ELF-1 (cell line): ENCODE results near the gene KIF26B.

Source experiments
- DNase-seq: peaks from one replicate; pipeline ENCODE4 v3.0.0-alpha.2; 2016; ENCODE audit warnings: low read depth, low spot score

KIF26B gene

DNA sequence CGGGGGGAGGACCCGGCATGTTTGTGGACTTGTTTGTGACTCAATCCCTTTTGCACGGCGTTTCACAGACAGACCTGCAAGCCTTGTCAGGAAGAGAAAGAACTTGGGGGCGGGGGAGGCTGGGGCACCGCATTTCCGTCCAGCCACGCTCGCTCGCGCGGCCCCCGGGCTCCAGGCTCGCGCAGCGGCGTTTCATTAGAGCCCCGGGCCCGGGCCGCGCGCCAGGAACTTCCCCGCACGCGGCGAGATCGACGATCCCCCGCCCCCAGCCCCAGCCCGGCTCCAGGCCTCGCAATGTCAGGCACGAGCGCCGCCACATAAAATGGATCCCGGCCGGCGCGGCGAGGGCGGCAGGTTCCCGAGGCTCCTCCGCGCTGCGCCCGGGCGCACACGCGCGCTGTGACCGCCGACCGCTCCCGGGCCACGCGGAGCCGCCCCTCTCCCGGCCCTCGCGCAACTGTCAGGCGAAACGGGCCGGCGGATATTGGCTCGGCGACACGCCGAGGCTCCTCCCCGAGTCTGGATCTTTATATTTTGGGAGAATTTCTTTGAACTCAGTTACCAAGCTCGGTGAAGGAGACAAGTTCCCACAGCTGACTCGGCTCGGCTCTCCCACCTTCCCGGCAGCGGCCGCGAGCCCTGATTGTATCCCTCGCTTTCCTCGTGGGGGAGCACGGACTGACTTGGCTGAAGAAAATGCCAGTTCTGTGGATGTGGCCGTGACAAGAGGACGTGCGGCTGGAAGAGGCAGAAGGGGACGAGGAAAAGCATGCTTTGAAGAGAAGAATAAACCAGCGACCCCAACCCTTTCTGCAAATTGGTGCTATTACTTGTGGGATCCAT, at the start of gene KIF26B:
TSS of gene KIF26B (plus strand) at position 557 of the 843 bp plus-strand sequence. CDS start 440 bp downstream, outside the sequence.
- DNase-seq: peak; percentile 77

DNA sequence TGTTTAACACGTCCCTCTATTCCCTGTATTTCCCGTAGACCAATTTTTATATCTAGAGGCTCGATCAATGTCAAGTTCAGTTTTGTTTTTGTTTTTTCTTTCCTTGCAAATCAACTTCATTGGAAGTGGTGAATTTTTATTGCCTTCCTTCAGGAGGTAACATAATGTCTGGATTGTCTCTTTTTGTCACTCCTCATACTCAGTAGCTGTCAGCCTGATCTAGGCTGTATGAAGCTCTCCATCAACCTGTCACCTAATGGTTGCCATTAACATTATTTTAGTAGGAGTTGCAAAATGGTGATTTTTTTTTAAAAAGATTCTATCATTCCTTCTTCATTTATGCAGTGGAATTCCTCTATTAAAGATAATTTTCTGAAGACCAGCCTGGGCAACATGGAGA, 49.7 kb upstream of the KIF26B start:
- DNase-seq: no peak

DNA sequence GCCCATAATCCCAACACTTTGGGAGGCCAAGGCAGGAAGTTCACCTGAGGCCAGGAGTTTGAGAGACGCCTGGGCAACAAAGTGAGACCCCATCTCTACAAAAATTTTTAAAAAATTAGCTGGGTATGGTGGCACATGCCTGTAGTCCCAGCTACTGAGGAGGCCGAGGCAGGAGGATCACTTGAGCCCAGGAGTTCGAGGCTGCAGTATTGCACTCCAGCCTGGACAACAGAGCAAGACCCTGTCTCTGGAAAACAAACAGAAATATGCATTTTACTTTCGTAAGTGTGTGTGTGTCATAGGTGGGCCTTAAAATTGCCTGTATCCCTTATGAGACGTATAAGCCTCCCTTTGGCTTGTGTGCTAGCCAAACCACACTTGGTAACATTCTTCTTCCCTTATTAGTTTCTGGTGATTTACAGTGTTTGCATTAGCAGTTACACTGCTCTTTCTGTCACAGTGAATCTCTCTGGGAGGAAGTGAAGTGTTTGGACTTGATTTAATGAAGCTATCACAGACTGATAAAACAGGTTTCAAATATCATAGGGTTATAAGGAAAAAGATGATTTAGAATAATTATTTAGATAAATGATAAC, 48.9 kb upstream of the KIF26B start:
- no peak for DNase-seq

DNA sequence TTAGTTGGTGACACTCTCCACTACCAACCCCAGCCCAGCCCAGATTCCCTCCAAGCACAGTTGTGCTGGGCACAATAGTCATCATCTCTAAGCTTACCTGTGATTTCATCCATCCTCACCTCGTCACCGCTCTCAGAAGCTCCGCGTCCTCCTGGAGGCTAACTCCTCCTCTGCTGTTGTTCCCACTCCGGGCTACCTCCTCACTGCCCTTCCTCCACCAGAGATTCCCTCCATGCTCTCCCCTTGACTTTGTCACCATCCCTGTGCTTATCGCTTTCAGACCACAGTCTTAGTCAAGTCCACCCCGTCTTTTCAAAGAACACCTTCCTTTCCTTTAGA, 47.0 kb upstream of the KIF26B start:
- no peak for DNase-seq

DNA sequence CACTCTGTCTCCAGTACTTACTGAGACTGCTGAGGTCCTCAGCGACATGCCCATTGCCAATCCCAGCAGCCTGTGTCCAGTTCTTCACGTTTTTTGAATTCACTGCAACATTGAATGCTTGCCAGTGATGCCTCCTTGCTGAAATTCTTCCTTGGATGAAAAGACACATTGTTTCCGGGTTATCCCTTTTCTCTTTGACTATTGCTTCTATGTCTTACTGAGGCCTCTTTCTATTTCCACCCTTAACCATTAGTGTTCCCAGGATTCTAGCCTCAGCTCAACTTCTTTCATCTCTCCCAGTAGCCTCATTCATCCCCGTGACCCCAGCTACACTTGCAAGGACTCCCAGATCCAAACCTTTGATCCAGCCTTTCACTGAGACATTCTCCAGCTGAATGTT, 46.5 kb upstream of the KIF26B start:
- no peak for DNase-seq

DNA sequence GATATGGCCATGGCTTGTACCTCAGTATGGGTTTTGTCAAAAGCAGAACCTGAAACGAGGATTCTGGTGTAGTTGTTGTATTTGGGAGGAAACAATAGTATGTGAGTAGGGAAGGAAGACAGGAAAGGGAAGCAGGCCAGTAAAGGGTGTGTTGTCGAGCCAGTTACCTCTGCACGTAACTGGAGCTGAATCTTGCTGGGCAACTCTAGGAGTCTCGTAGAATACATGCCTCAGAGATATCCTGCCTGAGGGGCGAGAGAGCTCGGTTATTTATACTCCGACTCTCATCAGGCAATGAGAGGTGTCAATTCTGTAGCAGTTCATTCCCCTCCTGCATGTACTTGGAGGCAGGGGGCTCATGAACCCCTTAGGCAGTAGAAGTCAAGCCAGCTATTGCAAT, 45.9 kb upstream of the KIF26B start:
- peak; percentile 45 for DNase-seq

DNA sequence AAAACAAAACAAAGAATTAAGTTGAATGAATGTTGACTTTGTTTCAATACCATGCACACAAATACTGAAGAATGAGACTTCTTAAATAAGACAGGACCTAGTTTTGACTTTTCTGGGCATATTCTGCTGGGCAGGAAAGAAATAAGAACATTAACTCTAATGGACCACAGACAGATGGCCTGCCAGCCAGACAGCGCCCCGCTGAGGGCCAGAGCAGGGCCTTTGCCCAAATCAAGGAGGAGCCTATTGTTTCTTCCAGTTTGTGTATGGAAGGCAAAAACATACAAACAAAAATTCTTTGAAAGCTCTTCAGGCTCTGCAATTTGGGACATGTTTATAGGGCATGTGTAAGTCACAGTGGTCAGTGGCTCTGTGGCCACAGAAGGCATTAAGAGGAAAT, 44.4 kb upstream of the KIF26B start:
- no peak for DNase-seq

DNA sequence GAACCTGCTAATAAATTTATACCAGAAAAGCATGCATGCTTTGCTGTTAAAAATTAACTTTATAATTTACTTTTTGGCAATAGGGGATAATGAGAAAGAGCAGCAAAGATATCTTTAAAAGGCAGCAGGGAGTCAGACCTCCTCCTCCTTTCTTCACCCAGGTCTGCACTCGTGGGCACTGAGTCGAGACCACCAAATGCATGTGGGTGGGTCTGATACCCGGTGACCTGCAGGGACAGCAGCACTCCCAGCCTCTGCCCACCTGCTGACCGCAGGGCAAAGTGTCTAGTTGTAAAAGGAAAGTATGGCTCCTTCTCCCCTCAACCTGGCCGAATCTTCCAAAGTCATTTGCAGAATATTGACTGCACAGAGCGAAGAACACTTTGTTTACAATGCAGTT, 43.7 kb upstream of the KIF26B start:
- DNase-seq: no peak

DNA sequence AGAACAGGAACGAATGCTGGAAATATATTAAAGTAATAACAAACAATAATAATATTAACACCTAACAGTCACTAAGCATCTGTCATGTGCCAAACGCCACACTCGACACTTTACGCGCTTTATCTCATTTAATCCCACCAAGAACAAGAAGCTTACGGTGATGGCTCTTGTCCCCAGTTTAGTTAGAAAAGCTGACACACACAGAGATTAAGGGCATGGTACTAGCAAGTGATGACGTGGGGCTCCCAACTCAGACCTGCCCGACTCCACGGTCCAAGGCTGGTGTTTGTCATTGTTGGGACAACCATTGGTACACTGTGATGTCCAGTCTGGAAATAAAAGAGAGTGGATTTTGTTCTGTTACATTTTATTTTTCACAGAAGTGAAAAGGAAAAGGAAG, 41.1 kb upstream of the KIF26B start:
- no peak for DNase-seq

DNA sequence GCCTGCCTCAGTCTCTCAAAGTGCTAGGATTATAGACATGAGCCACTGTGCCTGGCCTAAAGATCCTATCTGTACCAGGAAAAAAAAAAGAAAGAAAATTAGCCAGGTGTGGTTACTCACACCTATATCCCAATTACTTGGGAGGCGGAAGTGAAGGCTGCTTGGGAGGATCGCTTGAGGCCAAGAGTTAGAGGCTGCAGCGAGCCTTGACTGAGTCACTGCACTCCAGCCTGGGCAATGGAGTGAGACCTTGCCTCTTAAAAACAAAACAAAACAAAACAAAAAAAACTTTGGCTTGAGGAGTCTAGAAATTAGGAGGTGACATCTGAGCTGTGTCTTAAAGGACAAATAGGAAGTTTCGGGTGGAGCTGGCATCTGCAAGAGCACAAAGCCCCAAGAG, 38.7 kb upstream of the KIF26B start:
- DNase-seq: no peak

DNA sequence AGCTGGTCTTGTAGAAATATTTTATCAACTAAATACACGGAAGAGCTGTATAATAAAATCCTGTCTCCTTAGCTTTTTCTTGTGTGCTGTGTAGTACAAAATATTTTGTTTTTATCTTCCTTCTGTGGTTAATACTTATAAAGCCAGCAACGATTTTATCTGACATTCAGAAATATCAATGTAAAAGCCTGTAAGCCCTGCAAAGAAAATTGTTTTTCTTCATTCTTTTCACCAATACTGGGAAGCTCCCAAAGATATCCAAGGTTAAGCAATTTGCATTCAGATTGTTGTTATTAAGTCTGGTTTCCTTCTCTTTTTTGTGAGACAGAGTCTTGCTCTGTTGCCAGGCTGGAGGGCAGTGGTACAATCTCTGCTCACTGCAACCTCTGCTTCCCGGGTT, 38.0 kb upstream of the KIF26B start:
- DNase-seq: no peak

DNA sequence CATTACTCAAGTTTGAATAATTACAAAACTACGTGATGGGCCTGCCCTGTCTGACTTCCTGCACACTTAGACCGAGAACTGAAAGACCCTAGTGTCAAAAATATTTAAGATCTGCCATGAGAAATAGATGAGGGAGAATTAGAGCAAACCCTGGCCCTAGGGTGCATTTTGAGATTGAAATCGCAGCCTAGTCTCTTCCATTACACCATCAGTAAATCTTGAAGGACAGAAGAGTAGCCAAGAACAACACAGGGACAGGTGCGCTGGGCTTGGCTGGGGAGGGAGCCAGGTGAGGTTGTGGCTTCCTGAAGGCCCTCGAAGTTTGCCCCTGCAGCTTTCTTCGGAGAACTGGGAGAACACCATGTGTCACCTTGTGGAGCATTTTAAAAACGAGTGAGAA, 36.7 kb upstream of the KIF26B start:
- no peak for DNase-seq

DNA sequence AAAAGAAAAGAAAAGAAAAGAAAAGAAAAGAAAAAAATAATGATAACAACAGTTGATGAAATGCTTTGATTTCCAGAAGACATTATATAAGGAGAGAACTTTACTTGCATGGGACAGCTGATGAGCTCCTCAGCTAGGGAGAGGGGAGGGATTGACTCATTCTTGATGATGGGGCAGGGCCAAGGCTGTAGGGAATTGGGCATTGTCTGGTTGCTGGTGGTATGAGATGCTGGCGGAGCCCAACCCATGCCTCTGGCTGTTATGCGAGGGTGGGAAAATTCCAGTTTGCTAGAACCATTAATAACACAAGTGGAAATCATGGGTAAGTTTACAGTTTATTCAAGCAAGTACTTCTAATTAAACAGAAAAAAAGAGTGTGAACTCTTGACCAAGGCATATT, 36.0 kb upstream of the KIF26B start:
- DNase-seq: peak; percentile 20

DNA sequence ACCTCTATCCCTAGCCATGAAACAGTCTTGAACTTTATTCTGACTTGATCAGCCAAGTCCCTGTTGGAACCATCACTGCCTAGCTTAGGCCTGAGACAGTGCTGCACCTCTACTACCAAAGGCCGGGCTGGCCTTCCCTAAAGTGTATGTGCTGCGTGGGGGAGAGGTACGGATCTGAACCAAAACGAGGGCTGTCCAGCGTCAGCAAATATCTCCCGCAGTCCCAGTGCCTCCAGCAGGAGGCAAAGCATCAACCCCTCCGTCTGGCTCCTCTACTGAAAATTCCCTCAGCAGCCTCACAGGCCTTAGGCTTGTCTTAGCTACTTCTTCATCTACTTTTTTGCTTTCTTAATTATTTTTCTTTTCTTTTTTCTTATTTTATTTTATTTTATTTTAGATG, 33.3 kb upstream of the KIF26B start:
- peak; percentile 54 for DNase-seq

DNA sequence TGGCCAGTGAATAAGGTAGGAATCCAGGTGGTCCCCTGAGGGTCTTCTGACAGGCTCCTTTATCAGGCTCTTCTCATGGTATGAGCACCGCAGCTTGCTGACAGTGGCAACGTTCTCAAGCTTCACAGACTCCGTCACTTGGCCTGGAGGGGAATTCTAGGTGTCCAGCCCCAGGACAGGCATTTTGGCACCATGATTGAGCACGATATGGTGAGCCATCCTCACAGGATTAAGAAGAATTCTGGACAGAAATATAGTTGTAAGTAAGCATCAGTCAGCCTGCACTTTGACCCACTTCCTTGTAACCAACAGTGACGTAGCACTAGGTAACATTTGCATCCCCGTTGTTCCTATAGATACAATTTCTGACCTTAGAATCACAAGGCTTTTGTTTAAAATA, 30.5 kb upstream of the KIF26B start:
- DNase-seq: peak; percentile 16

DNA sequence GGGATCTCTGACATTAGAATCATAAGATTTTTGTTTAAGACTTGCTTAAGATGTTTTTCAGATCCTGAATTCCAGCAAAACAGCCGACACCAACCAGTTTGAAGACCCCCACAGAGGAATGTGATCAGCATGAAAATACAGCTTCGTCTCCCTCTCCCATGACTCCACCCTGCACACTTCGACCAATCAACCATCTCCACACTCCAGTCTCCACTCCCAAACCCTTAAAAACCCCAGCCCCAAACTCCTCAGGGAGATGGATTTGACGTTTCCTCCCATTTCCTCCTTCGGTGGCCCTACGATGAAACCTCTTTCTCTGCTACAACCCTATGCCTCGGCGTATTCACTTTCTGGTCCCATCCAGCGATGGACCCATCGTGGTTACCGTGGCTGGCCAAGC, 30.1 kb upstream of the KIF26B start:
- peak; percentile 17 for DNase-seq

DNA sequence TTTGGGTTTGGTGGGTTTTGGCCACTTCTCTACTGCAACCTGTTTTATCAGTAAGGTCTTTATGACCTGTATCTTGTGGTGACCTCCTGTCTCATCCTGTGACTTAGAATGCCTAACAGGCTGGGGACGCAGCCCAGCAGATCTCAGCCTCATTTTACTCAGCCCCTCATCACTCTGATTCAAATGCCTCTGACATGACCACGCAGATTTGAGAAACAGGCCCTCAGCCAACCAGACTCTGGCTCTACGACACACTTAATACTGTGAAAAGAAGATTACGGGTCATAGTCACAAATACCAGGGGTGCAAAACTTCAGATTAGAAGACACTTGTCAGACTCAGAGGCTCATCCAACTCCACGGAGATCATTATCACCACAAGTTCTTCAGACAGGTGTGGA, 28.3 kb upstream of the KIF26B start:
- no peak for DNase-seq

DNA sequence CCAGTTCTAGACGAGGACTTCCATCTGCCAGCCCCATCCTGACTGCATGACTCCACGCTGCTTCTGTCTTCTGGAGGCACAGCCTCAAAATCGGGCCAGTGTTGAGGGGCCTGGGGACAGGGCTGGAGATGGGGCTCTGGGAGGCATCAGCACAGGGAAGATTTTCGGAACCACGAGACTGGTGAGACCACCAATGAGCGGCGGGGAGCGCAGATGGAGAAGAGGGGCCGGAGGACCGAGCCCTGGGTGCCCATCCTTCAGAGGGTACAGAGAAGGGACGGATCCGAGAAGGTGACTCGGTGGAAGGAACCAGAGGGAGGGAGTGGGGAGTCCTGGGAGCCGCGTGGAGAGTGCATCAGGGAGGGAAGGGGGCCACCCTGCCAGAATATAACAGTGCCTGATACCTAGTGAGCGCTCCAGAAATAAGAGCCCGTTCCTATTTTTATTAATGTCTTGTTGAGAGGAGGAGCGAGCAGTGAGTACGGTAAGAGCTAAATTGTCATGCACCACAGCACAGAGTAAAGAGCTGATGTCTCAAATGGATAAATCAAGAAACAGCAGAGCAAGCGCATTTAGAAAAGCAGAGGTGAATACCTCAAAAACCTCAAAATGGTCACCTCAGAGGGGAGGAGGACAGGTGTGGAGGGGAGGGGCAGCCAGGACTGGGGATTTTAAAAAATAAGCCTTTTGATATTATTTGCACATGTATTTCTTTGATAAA, 26.2 kb upstream of the KIF26B start:
- DNase-seq: no peak

DNA sequence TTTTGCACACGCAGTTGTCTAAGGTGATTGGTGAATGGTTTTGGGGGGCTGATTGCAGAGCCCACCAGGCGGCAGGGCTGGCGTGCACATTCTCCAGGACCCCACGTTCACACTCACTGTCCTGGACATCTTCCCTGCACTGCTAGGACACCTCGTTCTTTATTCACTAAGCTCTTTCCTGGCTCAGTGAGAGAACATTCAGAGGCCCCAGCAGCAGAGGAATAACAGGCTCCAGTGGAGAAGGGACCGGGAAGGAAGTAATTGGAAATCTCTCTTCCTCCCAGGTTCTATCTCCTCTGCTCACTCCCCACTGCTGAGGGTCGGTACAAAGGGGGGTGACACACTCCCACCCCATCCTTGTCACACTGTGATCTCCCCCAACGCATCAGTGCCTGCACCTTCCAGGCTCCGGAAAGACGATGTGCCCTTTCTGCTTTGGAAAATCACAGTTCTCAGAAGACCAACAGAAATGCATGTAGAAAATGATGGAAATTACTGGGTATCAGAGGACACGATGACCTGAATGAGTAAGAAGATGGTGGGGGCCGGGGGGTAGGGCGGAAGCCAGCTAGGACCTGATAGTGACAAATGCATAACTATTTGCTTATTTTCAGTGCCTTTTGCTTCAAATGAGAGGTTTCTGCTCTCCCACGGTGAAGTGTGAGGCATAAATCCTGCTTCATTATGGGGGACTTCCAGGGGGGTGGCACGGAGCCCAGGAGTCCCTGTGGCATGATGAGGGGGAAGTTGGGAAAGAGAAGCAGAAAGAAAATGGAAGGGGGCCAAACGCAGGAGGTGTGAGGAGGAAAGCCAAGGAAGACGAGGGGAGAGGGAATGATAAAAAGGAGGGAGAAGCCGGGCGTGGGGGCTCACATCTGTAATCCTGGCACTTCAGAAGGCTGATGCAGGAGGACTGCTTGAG, 25.2 kb upstream of the KIF26B start:
- no peak for DNase-seq

DNA sequence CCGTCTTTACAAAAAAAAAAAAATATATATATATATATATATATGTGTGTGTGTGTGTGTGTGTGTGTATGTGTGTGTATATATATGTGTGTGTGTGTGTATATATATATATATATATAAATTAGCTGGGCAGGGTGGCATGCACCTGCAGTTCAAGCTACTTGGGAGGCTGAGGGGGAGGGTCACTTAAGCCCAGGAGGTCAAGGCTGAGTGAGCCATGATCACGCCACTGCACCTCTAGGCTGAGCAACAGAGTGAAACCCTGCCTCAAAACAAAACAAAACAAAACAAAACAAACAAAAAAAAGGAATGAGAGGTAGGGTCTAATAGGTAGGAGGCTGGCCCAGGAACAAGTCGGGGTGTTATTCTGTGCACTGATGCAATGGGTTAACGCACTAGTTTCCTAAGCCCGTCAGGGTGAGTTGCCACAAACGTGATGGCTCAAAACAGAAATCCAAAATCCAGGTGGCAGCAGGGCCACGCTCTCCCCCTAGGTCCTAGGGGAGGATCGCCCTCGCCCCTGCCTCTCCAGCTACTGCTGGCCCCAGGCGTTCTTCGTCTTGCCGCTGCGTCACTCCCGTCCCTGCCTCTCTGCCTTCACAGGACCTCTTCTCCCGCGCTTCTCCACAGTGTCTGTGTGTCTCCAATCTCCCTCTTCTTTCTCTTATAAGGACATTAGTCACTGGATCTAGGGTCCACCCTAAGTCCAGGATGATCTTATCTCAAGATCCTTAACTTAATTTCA, 24.3 kb upstream of the KIF26B start:
- DNase-seq: peak; percentile 41

DNA sequence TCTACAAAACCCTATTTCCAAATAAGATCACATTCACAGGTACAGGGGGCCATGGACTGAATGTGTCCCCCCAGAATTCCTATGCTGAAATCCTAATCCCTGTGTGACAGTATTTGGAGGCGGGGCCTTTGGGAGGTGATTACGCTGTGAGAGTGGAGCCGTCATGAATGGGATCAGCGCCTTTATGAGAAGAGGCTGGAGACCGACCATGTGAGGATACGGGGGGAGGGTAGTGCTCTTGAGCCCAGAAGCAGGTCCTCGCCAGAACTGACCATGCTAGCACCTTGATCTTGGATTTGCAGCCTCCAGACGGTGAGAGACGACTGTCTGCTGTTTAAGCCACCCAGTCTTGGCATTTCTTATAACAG, 23.8 kb upstream of the KIF26B start:
- DNase-seq: peak; percentile 17
